Measurements from ENCODE around the gene STK32B. TPM values are rescaled to one million over a fixed set of nuclear protein-coding genes. Genes with fewer than 3 reads are reported as not detected.

STK32B gene
- total and polyA plus RNA-seq, 2 of the 4 experiments (the other 2 are of a cell fraction): 5.5 to 6.3 TPM

- ChIA-PET CTCF (no interaction called here), POLR2A (ENCODE audit: unreplicated experiment) (no interaction called here)
- H3K23ac ChIP-seq (ENCODE audit: low read depth, low read length): no peak overlapping the region
- ATAC-seq (ENCODE audit: low read depth) (no peak), DNase-seq (peak; percentile 4)
- H3K4me3 ChIP-seq (ENCODE audit: insufficient read depth, low read depth, low read length): no peak overlapping the region
- no peak overlapping the region for H3K4me2 ChIP-seq (ENCODE audit: low read depth, low read length)
- H3K18ac ChIP-seq (ENCODE audit: low read depth, low read length): no peak overlapping the region
- dilution Hi-C loops (cut with HindIII; ENCODE audit: low sequenced_read_pairs, unreplicated experiment) (no loop called here), intact Hi-C loops (cut with micrococcal nuclease) (no loop called here), in situ Hi-C loops (cut with MboI; ENCODE audit: low sequenced_read_pairs) (no loop called here)
- H2BK5ac ChIP-seq (ENCODE audit: low read depth, low read length, poor library complexity, severe bottlenecking): no peak overlapping the region
- no peak overlapping the region for H4K8ac ChIP-seq (ENCODE audit: low read depth in 2 of 2, low read length in 2 of 2)
- H4K5ac ChIP-seq (ENCODE audit: low read depth, low read length): no peak overlapping the region
- no peak overlapping the region for H3K9ac ChIP-seq (ENCODE audit: low read depth, low read length)
- peaks cover 6% of the 10 kb centered on the region for H3K9me3 ChIP-seq (ENCODE audit: control insufficient read depth, insufficient read depth, low read length)
- H2AK5ac ChIP-seq (ENCODE audit: low read depth, low read length): no peak overlapping the region
- no peak overlapping the region for H2AFZ ChIP-seq (replicated peaks; ENCODE audit: low read length, poor library complexity)
- no peak overlapping the region for H3K27ac ChIP-seq (ENCODE audit: insufficient read depth, low read length)
- H3K56ac ChIP-seq (ENCODE audit: extremely low read depth, insufficient read depth, low read length): no peak overlapping the region
- no peaks in the 10 kb centered on the region for H4K20me1 ChIP-seq (ENCODE audit: insufficient read depth, low read length)
- H3K4me1 ChIP-seq (ENCODE audit: control insufficient read depth, insufficient read depth, low read length): no peaks in the 10 kb centered on the region
- no CpG with 5 or more reads among the region's 2 CpGs for WGBS, 2 experiments (ENCODE audit: extremely low coverage in 2 of 2, insufficient read length in 1 of 2)
- H2AK9ac ChIP-seq (replicated peaks; ENCODE audit: low read depth, low read length, poor library complexity): no peak overlapping the region
- H4K91ac ChIP-seq (ENCODE audit: insufficient read depth, low read depth, low read length): no peak overlapping the region
- H3K9me1 ChIP-seq (ENCODE audit: insufficient read depth, low read length): 0 out of 2 replicates have a peak, but pooled peaks cover 3% of the 10 kb centered on the region
- H2BK20ac ChIP-seq (ENCODE audit: low read depth, low read length): no peak overlapping the region
- no peak overlapping the region for H3K4ac ChIP-seq (ENCODE audit: low read depth, low read length)
- no peaks in the 10 kb centered on the region for H3K27me3 ChIP-seq (ENCODE audit: control insufficient read depth, insufficient read depth, low read length)
- H3K14ac ChIP-seq (replicated peaks; ENCODE audit: low read depth, low read length): no peak overlapping the region
- no peak overlapping the region for H2BK15ac ChIP-seq (ENCODE audit: low read depth, low read length)
- H2BK120ac ChIP-seq (ENCODE audit: low read depth, low read length): no peak overlapping the region
- TF ChIP-seq, protein P1, sequence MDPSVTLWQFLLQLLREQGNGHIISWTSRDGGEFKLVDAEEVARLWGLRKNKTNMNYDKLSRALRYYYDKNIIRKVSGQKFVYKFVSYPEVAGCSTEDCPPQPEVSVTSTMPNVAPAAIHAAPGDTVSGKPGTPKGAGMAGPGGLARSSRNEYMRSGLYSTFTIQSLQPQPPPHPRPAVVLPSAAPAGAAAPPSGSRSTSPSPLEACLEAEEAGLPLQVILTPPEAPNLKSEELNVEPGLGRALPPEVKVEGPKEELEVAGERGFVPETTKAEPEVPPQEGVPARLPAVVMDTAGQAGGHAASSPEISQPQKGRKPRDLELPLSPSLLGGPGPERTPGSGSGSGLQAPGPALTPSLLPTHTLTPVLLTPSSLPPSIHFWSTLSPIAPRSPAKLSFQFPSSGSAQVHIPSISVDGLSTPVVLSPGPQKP (IDR thresholded peaks at IDR 0.05; ENCODE audit: borderline replicate concordance, low read depth, low read length): no peak
- TF ChIP-seq MAZ (IDR thresholded peaks at IDR 0.05; ENCODE audit: borderline replicate concordance, low read depth, low read length) (no peak), FOS (IDR thresholded peaks at IDR 0.05; ENCODE audit: low read depth, low read length) (no peak), USF2 (IDR thresholded peaks at IDR 0.05; ENCODE audit: low read depth, low read length) (no peak), MAFK (IDR thresholded peaks at IDR 0.05; ENCODE audit: low read depth, low read length) (no peak), CHD1 (IDR thresholded peaks at IDR 0.05; ENCODE audit: low read depth, low read length) (no peak)
- no TSS peak for BruUV-seq (replicated peaks)
- H3K36me3 ChIP-seq (ENCODE audit: control insufficient read depth, insufficient read depth, low read length): peaks cover 1% of the 10 kb centered on the region; the same call in 1 of the 2 replicates
- H3K79me1 ChIP-seq (ENCODE audit: low read depth in 1 of 2, low read length in 2 of 2): no peaks in the 10 kb centered on the region; a peak in 1 of 4 replicates
Measured at GRCh38 chr4:5322321-5322720, 271.0 kb downstream of the STK32B start.
